PC-3 (cell line): ENCODE data around the gene CFL1. TPM values are rescaled to one million over a fixed set of nuclear protein-coding genes. Genes with fewer than 3 reads are reported as not detected.
A peak's percentile ranks its signal among the peaks of the same experiment; 100 is the strongest.

ENCODE experiments used
- ATAC-seq: fragments of 200-7000 bp; cut with Tn5 transposase; 2 replicates; pipeline ENCODE4 v1.9.1; 2020; ENCODE audit warnings: mild to moderate bottlenecking, moderate library complexity
- BruUV-seq: library from RNA; stranded (reverse); fragments of 400-500 nt; replicated peaks from 2 replicates; lab custom pipeline; 2021; lab: Mats Ljungman, UMichigan
- CTCF ChIA-PET: fragments of 300-600 bp; sonication (Branson Sonifier 250); formaldehyde crosslinking; loops from one replicate; lab custom pipeline; 2022; ENCODE audit warnings: antibody characterized with exemption; lab: Charles Lee
- POLR2A ChIA-PET: fragments of 300-600 bp; sonication (Branson Sonifier 250); formaldehyde crosslinking; loops from one replicate; lab custom pipeline; 2022; ENCODE audit warnings: antibody characterized with exemption; ENCODE audit not compliant: unreplicated experiment; lab: Charles Lee
- DNase-seq: peaks from one replicate; pipeline ENCODE4 v3.0.0-alpha.2; 2015
- H2AFZ ChIP-seq: fragments of 300-600 bp; sonication (generic); 2 replicates; pipeline ENCODE4 v1.6.0; 2016; ENCODE audit warnings: antibody characterized with exemption, low read length
- H3F3A ChIP-seq: fragments of 300-600 bp; sonication (generic); one replicate; pipeline ENCODE4 v1.6.0; 2017; ENCODE audit warnings: antibody characterized with exemption, low read length, control low read depth, mild to moderate bottlenecking; ENCODE audit not compliant: unreplicated experiment
- H3K27ac ChIP-seq: fragments of 300-600 bp; sonication (generic); 2 replicates; pipeline ENCODE4 v1.5.1; 2016; ENCODE audit warnings: mild to moderate bottlenecking, low read length
- H3K27me3 ChIP-seq: fragments of 300-600 bp; sonication (generic); 2 replicates; pipeline ENCODE4 v1.6.1; 2016; ENCODE audit warnings: low read length, mixed read lengths
- H3K36me3 ChIP-seq: fragments of 300-600 bp; sonication (generic); 2 replicates; pipeline ENCODE4 v1.6.1; 2016; ENCODE audit warnings: low read depth, mixed run types, low read length, mixed read lengths
- H3K4me1 ChIP-seq: fragments of 300-600 bp; sonication (generic); 2 replicates; pipeline ENCODE4 v1.5.1; 2016; ENCODE audit warnings: low read length; ENCODE audit not compliant: insufficient read depth
- H3K4me2 ChIP-seq: fragments of 300-600 bp; sonication (generic); 2 replicates; pipeline ENCODE4 v1.6.0; 2016; ENCODE audit warnings: low read length
- H3K4me3 ChIP-seq: fragments of 300-600 bp; sonication (generic); 2 replicates; pipeline ENCODE4 v1.5.1; 2016; ENCODE audit warnings: mild to moderate bottlenecking, low read length, mixed read lengths
- H3K79me2 ChIP-seq: fragments of 300-600 bp; sonication (generic); 2 replicates; pipeline ENCODE4 v1.6.1; 2017; ENCODE audit warnings: low read length, mixed read lengths
- H3K9ac ChIP-seq: fragments of 300-600 bp; sonication (generic); 2 replicates; pipeline ENCODE4 v1.6.0; 2016; ENCODE audit warnings: mild to moderate bottlenecking, low read length
- H3K9me2 ChIP-seq: fragments of 300-600 bp; sonication (generic); replicated peaks from 2 replicates; pipeline ENCODE4 v1.6.1; 2016; ENCODE audit warnings: mixed run types, low read length, mixed read lengths
- H3K9me3 ChIP-seq: fragments of 300-600 bp; sonication (generic); 2 replicates; pipeline ENCODE4 v1.6.1; 2016; ENCODE audit warnings: low read length, mixed read lengths
- H4K20me1 ChIP-seq: fragments of 300-600 bp; sonication (generic); 2 replicates; pipeline ENCODE4 v1.6.1; 2016; ENCODE audit warnings: low read length, mixed read lengths
- EZH2 ChIP-seq: fragments of 300-600 bp; sonication (generic); IDR thresholded peaks from one replicate; pipeline ENCODE4 v1.6.1; 2017; ENCODE audit warnings: antibody characterized with exemption, mild to moderate bottlenecking, low read length; ENCODE audit not compliant: unreplicated experiment
- EZH2phosphoT487 ChIP-seq: fragments of 300-600 bp; sonication (generic); IDR thresholded peaks from 2 replicates; pipeline ENCODE4 v1.6.1; 2018; ENCODE audit warnings: mild to moderate bottlenecking, antibody characterized with exemption, low read length, borderline replicate concordance
- intact Hi-C: fragments of 100-400 bp; cut with micrococcal nuclease; formaldehyde crosslinking; loops from 2 replicates; pipeline ENCODE4 v1.9.0; 2023
- total RNA-seq: library from RNA; depleted of rRNA; stranded (reverse); fragments of >200 nt; gene quantifications from 2 replicates; pipeline ENCODE4 v1.2.3, GENCODE V29; 2014
- TF ChIP-seq, protein P1 (sequence below): fragments of 300-600 bp; sonication (generic); conservative IDR thresholded peaks from 2 replicates; pipeline ENCODE4 v1.5.1; 2017; ENCODE audit warnings: antibody characterized with exemption, low read depth, mild to moderate bottlenecking, low read length

Gene CFL1
- total RNA-seq, 1 experiment from 2014 or later: 2,710 TPM

GRCh38 chr11:65898656-65899355 lies 40.8 kb upstream of the CFL1 start:
- intact Hi-C loops: no loop called here
- DNase-seq (no peak), ATAC-seq (no peak)
- H3K27me3 ChIP-seq: no peaks in the 10 kb centered on the region
- TSS peak; percentile 28 for BruUV-seq
- peaks cover 97% of the 10 kb centered on the region for H3K79me2 ChIP-seq
- H3K36me3 ChIP-seq: peaks cover 54% of the 10 kb centered on the region
- POLR2A ChIA-PET: interaction anchor here (0.5 to 1.7 kb wide), 6 partner anchors 10 to 38 kb away, joined by 3 to 14 read pairs (median 8); partner anchors contain the start of gene FIBP
- TF ChIP-seq EZH2phosphoT487: no peak
- TF ChIP-seq EZH2: no peak
- TF ChIP-seq, protein P1, sequence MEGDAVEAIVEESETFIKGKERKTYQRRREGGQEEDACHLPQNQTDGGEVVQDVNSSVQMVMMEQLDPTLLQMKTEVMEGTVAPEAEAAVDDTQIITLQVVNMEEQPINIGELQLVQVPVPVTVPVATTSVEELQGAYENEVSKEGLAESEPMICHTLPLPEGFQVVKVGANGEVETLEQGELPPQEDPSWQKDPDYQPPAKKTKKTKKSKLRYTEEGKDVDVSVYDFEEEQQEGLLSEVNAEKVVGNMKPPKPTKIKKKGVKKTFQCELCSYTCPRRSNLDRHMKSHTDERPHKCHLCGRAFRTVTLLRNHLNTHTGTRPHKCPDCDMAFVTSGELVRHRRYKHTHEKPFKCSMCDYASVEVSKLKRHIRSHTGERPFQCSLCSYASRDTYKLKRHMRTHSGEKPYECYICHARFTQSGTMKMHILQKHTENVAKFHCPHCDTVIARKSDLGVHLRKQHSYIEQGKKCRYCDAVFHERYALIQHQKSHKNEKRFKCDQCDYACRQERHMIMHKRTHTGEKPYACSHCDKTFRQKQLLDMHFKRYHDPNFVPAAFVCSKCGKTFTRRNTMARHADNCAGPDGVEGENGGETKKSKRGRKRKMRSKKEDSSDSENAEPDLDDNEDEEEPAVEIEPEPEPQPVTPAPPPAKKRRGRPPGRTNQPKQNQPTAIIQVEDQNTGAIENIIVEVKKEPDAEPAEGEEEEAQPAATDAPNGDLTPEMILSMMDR: no peak
- no peaks in the 10 kb centered on the region for H3K9me3 ChIP-seq
- no peaks in the 10 kb centered on the region for H3K9me2 ChIP-seq
- H3K4me1 ChIP-seq: peaks cover 59% of the 10 kb centered on the region
- no peak overlapping the region for H2AFZ ChIP-seq
- H3F3A ChIP-seq: peaks cover 43% of the 10 kb centered on the region
- H3K9ac ChIP-seq: peak overlapping the region; percentile 98
- H4K20me1 ChIP-seq: peaks cover 52% of the 10 kb centered on the region
- peak overlapping the region; percentile 96 for H3K27ac ChIP-seq
- peak overlapping the region; percentile 96 for H3K4me2 ChIP-seq
- CTCF ChIA-PET: interaction anchor here (0.5 to 0.6 kb wide), 2 partner anchors 11 to 283 kb away, joined by 3 to 7 read pairs; partner anchors contain the start of genes FIBP and PCNX3
- H3K4me3 ChIP-seq: peak overlapping the region; percentile 78

DNA sequence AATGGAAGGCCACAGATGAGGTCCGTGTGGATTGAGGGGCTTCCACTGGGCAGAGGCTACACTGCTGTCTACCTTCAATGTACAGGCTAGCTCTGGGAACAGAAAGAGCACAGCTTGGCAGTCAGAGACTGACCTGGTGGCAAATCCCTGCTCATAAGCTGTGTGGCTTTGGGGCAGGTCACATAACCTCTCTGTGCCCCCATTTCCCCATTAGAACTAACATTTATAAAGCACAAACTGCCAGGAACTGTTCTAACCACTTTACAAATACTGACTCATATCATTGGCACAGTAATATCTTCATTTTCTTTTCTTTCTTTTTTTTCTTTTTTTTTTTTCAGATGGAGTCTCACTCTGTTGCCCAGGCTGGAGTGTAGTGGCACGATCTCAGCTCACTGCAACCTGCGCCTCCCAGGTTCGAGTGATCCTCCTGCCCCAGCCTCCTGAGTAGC lies 39.1 kb upstream of the CFL1 start:
- Histone ChIP-seq H3K9me2 (no peaks in the 10 kb centered on the region), H4K20me1 (peaks cover 64% of the 10 kb centered on the region), H3K4me2 (peak overlapping the region; percentile 96), H2AFZ (no peak overlapping the region), H3K27ac (peak overlapping the region; percentile 96), H3K79me2 (peaks cover 84% of the 10 kb centered on the region), H3K4me1 (peaks cover 45% of the 10 kb centered on the region), H3K9ac (peak overlapping the region; percentile 98), H3F3A (peaks cover 57% of the 10 kb centered on the region), H3K27me3 (no peaks in the 10 kb centered on the region), H3K36me3 (peaks cover 64% of the 10 kb centered on the region), H3K9me3 (no peaks in the 10 kb centered on the region), H3K4me3 (peak overlapping the region; percentile 78)
- POLR2A ChIA-PET: interaction anchor here (0.5 to 0.8 kb wide), 2 partner anchors 14 to 19 kb away, joined by 3 read pairs; no protein-coding TSS in a partner anchor
- peak; percentile 30 for DNase-seq
- ATAC-seq: no peak
- BruUV-seq: no TSS peak
- CTCF ChIA-PET: interaction anchor here (0.8 kb wide), 1 partner anchor 15 kb away, joined by 3 read pairs; no protein-coding TSS in a partner anchor
- TF ChIP-seq, protein P1: no peak
- TF ChIP-seq EZH2 (no peak), EZH2phosphoT487 (no peak)
- intact Hi-C loops: loop anchor here (2.0 kb wide), 1 partner anchor 16 kb away; no protein-coding TSS in a partner anchor
